Inferior parietal cortex (tissue), 1 donor: ENCODE results near the gene C2orf74.

Experiments used
- DNase-seq: peaks from one replicate; pipeline ENCODE4 v3.0.0-alpha.2; 2016; ENCODE audit errors: extremely low spot score

The C2orf74 gene

DNA sequence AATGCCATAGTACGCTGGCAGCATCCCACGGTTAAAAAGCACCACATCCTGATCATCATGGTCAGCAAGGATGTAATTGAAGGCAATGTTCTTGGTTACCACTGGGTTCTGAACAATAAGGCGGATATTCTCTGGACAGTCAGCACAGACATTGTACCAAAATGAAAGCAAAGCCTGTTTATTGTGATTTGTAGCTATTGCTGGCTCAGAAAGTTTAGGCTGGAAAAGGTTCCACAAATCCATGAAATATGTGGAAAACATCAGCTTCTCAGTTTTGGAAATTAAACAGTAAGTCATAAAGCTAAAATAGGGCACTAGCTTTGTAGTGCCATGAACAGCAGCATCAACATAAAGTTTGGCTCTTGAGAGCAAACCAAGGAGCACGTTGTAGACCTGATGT is 52.2 kb downstream of the C2orf74 start:
- DNase-seq = peak; percentile 23
